CD4-positive, CD25-positive, alpha-beta regulatory T cell (primary cell): ENCODE data around the gene ADAMTS5. TPM values are rescaled to one million over a fixed set of nuclear protein-coding genes. Genes with fewer than 3 reads are reported as not detected.

Experiments used
- ATAC-seq, 2 donors: fragments of 150-1000 bp; cut with Tn5 transposase; one replicate each; pipeline ENCODE4 v1.10.0; 2021; ENCODE audit warnings: low read depth in 2 of 2, moderate number of reproducible peaks in 2 of 2, moderate library complexity in 1 of 2
- DNase-seq, 3 donors: peaks; one replicate each; pipeline versions ENCODE4 v3.0.0 to v3.0.0-alpha.2; 2012 to 2022; ENCODE audit warnings: mixed read lengths in 1 of 3
- H3K27ac ChIP-seq: one replicate; pipeline ENCODE4 v1.7.0; 2013; ENCODE audit warnings: mild to moderate bottlenecking, low read length; ENCODE audit not compliant: insufficient read depth, poor library complexity, severe bottlenecking
- H3K27me3 ChIP-seq: one replicate; pipeline ENCODE4 v1.7.0; 2013; ENCODE audit warnings: low read length; ENCODE audit not compliant: control insufficient read depth, insufficient read depth
- H3K36me3 ChIP-seq: one replicate; pipeline ENCODE4 v1.7.0; 2013; ENCODE audit warnings: mild to moderate bottlenecking, low read length, moderate library complexity; ENCODE audit not compliant: control insufficient read depth, insufficient read depth
- H3K4me1 ChIP-seq: 2 replicates; pipeline ENCODE4 v1.7.0; 2013; ENCODE audit warnings: mild to moderate bottlenecking, low read length; ENCODE audit not compliant: insufficient read depth, control insufficient read depth, poor library complexity, severe bottlenecking
- H3K4me3 ChIP-seq: one replicate; pipeline ENCODE4 v1.7.0; 2013; ENCODE audit warnings: low read depth, mild to moderate bottlenecking, low read length, moderate library complexity
- H3K9me3 ChIP-seq, 2 experiments: 1 replicate in 1 of 2; 2 replicates in 1 of 2; pipeline ENCODE4 v1.7.0; 2013; ENCODE audit warnings: low read length in 2 of 2, mild to moderate bottlenecking in 1 of 2, moderate library complexity in 1 of 2; ENCODE audit not compliant: control insufficient read depth in 2 of 2
- H3K27ac Mint-ChIP-seq, 3 donors: one replicate each; pipeline ENCODE4 v1.8.0; 2020 to 2022; ENCODE audit warnings: mild to moderate bottlenecking in 3 of 3, mixed read lengths in 3 of 3, moderate library complexity in 2 of 3
- H3K27me3 Mint-ChIP-seq: one replicate; pipeline ENCODE4 v1.8.0; 2022; ENCODE audit warnings: mild to moderate bottlenecking, mixed read lengths
- H3K36me3 Mint-ChIP-seq: one replicate; pipeline ENCODE4 v1.8.0; 2020; ENCODE audit warnings: mixed read lengths
- H3K4me1 Mint-ChIP-seq, 4 donors: one replicate each; pipeline ENCODE4 v1.8.0; 2020 to 2022; ENCODE audit warnings: mixed read lengths in 4 of 4, mild to moderate bottlenecking in 1 of 4
- H3K4me3 Mint-ChIP-seq, 4 donors: one replicate each; pipeline ENCODE4 v1.8.0; 2020 to 2022; ENCODE audit warnings: mild to moderate bottlenecking in 4 of 4, mixed read lengths in 4 of 4, moderate library complexity in 3 of 4
- H3K9me3 Mint-ChIP-seq, 7 donors: one replicate each; pipeline ENCODE4 v1.8.0; 2020 to 2022; ENCODE audit warnings: mixed read lengths in 7 of 7, mild to moderate bottlenecking in 3 of 7, moderate library complexity in 2 of 7
- polyA plus RNA-seq, 4 donors: library from polyadenylated mRNA; unstranded; fragments of 300-500 nt; fragmentation: Illumina TruSeq; gene quantifications; one replicate each; pipeline ENCODE4 v1.2.3, GENCODE V29; 2021
- total RNA-seq: library from RNA; stranded (reverse); gene quantifications from one replicate; pipeline ENCODE4 v1.2.3, GENCODE V29; 2022

ADAMTS5 gene
- total and polyA plus RNA-seq, 5 donors from 2014 or later: not detected

DNA sequence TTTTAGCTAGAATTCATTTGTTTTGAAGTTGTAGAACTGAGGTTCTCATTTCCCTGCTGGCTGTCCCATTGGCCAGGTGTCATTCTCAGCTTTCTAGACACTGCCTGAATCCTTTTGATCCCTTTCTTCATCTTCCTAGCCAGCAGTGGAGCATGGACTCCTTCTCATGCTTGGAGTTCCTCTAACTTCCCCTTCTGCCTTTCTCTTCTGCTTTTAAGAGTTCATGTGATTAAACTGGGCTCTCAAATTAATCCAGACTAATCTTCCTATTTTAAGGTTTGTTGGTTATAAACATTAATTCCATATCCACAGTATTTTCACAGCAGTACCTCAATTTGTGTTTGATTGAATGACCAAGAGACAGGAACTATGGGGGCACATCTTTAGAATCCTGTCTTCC is 52.3 kb downstream of the ADAMTS5 start:
- Mint-ChIP-seq H3K36me3 (no peaks in the 10 kb centered on the region), H3K27me3 (peaks cover 5% of the 10 kb centered on the region), H3K4me3 (no peak overlapping the region), H3K4me1 (no peaks in the 10 kb centered on the region), H3K9me3 (peaks cover 0 to 10% (median 4%) of the 10 kb centered on the region in 7 donors), H3K27ac (peak overlapping the region in 1 of 3 donors; percentile 32)
- Histone ChIP-seq H3K36me3 (no peaks in the 10 kb centered on the region), H3K9me3 (no peaks in the 10 kb centered on the region), H3K27ac (no peak overlapping the region), H3K27me3 (no peaks in the 10 kb centered on the region), H3K4me1 (no peaks in the 10 kb centered on the region), H3K4me3 (no peak overlapping the region)
- ATAC-seq (no peak), DNase-seq (no peak)

DNA sequence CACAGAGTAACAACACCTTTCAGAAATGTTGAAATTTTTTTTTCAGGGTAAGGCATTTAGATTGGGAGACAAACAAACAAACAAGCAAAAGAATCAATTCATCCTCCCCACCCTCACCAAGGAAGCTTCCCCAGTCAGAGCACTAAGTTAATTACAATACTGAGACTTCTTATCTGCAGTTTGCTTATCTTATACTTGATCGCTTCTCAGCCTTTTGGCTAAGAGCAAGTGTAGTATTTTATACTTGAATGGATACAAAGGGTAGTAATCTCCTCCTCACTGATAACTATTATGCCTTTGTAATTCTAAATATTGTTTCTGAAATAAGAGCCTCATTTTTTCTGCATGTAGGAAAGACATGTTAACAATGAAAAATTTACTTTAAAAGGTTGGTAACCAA is 54.4 kb downstream of the ADAMTS5 start:
- no peaks in the 10 kb centered on the region for H3K36me3 ChIP-seq
- no peaks in the 10 kb centered on the region for H3K27me3 ChIP-seq
- DNase-seq (no peak), ATAC-seq (no peak)
- no peaks in the 10 kb centered on the region for H3K36me3 Mint-ChIP-seq
- H3K4me1 ChIP-seq: no peaks in the 10 kb centered on the region
- H3K27ac Mint-ChIP-seq: no peak overlapping the region
- H3K4me3 Mint-ChIP-seq: no peak overlapping the region
- peaks cover 5% of the 10 kb centered on the region for H3K27me3 Mint-ChIP-seq
- H3K4me1 Mint-ChIP-seq: no peaks in the 10 kb centered on the region
- no peaks in the 10 kb centered on the region for H3K9me3 ChIP-seq
- peaks cover 0 to 10% (median 4%) of the 10 kb centered on the region in 7 donors for H3K9me3 Mint-ChIP-seq
- H3K27ac ChIP-seq: no peak overlapping the region
- H3K4me3 ChIP-seq: no peak overlapping the region

DNA sequence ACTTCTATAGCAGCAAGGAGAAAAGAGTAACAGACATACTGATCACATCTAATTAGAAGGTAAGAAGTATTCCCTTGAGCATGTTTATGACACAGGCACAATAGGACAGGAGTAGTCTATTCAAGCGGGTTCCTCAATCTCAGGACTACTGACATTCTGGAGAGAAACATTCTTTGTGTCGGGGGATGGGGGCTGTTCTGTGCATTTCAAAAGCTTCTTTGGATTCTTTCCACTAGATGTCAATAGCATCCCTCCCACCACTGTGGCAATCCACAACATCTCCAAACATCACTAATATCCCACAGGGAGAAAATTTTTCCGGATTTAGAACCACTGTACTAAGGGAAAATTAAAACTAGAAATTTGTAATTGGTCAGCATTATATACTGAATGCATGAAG is 56.9 kb downstream of the ADAMTS5 start:
- Histone ChIP-seq H3K27me3 (no peaks in the 10 kb centered on the region), H3K27ac (no peak overlapping the region), H3K4me1 (no peaks in the 10 kb centered on the region), H3K36me3 (no peaks in the 10 kb centered on the region), H3K9me3 (no peaks in the 10 kb centered on the region), H3K4me3 (no peak overlapping the region)
- Mint-ChIP-seq H3K27ac (no peak overlapping the region), H3K4me3 (no peak overlapping the region), H3K36me3 (no peaks in the 10 kb centered on the region), H3K27me3 (peaks cover 5% of the 10 kb centered on the region), H3K9me3 (peaks cover 0 to 10% (median 3%) of the 10 kb centered on the region in 7 donors), H3K4me1 (no peaks in the 10 kb centered on the region)
- ATAC-seq (no peak), DNase-seq (no peak)

DNA sequence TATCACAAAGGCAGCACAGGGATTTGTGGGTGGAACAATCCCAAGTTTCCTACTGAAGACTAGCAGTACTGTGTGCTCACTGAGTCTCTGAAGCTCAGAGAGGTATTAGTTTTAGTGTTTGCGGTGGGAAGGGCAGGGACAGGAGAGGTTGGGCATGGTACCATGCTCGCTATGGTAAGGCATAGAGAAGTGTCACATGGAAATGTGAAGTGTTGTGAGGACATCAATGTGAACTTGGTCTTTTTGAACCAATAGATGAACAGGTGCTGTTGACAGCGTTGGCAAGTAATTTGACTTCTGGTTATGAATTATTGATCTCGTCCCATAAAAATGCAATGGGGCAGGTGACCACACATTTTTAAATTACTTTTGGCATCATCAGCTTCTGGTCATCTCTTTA is 65.9 kb downstream of the ADAMTS5 start:
- ATAC-seq (no peak), DNase-seq (no peak)
- Mint-ChIP-seq H3K36me3 (no peaks in the 10 kb centered on the region), H3K9me3 (peaks cover 0 to 10% (median 1%) of the 10 kb centered on the region in 7 donors), H3K27me3 (no peaks in the 10 kb centered on the region), H3K4me1 (no peaks in the 10 kb centered on the region), H3K4me3 (no peak overlapping the region), H3K27ac (no peak overlapping the region)
- H3K4me3 ChIP-seq: no peak overlapping the region
- no peaks in the 10 kb centered on the region for H3K4me1 ChIP-seq
- no peaks in the 10 kb centered on the region for H3K27me3 ChIP-seq
- no peaks in the 10 kb centered on the region for H3K9me3 ChIP-seq
- H3K27ac ChIP-seq: no peak overlapping the region
- H3K36me3 ChIP-seq: no peaks in the 10 kb centered on the region

DNA sequence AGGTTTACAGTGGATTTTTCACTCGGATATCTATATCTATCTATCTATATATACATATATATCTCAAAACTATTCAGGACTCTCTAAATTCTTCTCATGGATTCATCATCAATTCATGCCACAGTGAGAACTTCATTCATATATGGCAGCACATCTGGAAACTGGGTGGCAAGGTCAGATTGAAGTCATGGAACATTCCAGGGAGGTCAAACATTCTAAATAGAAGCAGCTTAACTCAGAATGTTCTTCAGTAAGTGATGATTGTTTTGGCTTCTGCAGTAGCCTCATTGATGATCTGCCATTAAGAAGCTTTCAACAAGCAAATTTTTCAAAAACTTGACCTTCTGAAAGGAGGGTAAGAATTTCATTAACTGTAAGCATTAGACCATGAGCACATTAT is 74.7 kb downstream of the ADAMTS5 start:
- H3K4me1 ChIP-seq: no peaks in the 10 kb centered on the region
- ATAC-seq (no peak), DNase-seq (no peak)
- H3K9me3 ChIP-seq: no peaks in the 10 kb centered on the region
- no peak overlapping the region for H3K27ac ChIP-seq
- Mint-ChIP-seq H3K27ac (no peak overlapping the region), H3K27me3 (no peaks in the 10 kb centered on the region), H3K4me1 (no peaks in the 10 kb centered on the region), H3K9me3 (peaks cover 0 to 3% (median 0%) of the 10 kb centered on the region in 7 donors), H3K4me3 (no peak overlapping the region), H3K36me3 (no peaks in the 10 kb centered on the region)
- H3K36me3 ChIP-seq: no peaks in the 10 kb centered on the region
- no peaks in the 10 kb centered on the region for H3K27me3 ChIP-seq
- no peak overlapping the region for H3K4me3 ChIP-seq

DNA sequence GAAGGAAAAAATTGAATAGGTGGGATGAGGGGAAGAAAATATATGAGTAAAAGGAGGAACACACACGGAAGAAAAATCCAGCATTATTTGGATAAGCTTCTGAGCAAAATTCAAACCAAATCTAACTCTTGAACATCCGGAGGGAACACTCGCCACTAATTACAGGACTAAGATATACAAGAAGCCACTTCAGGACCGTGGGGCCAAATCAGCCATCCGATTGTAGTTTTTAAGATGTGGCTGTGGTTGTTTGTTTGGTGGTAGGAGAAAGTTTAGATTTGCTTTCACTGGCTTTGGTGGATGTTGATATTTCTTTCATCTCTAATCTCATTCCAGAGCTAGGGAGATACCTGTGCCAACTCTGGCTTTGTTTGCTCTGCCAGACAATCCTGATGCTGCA is 78.0 kb downstream of the ADAMTS5 start:
- H3K4me3 Mint-ChIP-seq: no peak overlapping the region
- H3K36me3 ChIP-seq: no peaks in the 10 kb centered on the region
- no peak overlapping the region for H3K27ac Mint-ChIP-seq
- H3K4me1 Mint-ChIP-seq: no peaks in the 10 kb centered on the region
- H3K27me3 Mint-ChIP-seq: no peaks in the 10 kb centered on the region
- peaks cover 0 to 8% (median 0%) of the 10 kb centered on the region in 7 donors for H3K9me3 Mint-ChIP-seq
- H3K4me3 ChIP-seq: no peak overlapping the region
- no peaks in the 10 kb centered on the region for H3K27me3 ChIP-seq
- ATAC-seq: no peak
- H3K9me3 ChIP-seq: no peaks in the 10 kb centered on the region
- DNase-seq: no peak
- H3K36me3 Mint-ChIP-seq: no peaks in the 10 kb centered on the region
- H3K4me1 ChIP-seq: no peaks in the 10 kb centered on the region
- H3K27ac ChIP-seq: no peak overlapping the region

DNA sequence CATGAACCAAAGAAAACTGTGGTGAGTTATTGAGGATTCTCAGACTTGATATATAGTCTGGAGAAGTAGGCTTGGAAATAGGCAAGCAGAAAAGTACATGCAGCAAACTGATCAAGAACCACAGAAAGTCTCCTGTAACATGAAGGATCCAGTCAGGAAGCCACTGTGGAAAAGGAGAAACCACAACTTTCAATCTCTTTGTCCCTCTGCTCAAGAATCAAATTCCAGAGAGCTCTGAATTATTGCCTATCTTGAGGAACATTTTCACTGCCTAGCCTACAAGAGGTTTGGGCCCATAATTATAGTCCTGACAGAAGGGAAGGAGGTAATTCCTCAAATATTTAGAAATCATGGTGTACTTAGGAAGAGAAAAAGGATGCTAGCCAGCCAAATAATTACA is 78.6 kb downstream of the ADAMTS5 start:
- Mint-ChIP-seq H3K27ac (no peak overlapping the region), H3K36me3 (no peaks in the 10 kb centered on the region)

DNA sequence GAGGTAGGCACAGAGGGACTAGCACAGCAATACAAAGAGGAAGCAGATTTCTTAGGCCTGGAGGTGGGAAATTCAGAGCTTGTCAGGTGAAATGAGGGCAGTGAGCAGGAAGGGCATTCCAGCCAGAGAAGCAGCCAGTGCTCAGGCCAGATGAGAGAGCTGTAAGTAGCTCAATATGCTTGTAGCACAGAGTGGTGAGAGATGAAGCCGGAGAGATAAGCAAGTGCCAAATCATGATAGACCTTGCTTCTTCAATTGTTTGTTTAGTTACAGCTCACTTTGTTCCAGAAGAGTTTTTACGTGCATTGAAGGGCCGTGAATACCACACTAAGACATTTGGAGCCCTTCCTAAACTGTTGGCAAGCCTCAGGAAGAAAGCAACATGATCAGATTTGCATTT is 79.6 kb downstream of the ADAMTS5 start:
- no peaks in the 10 kb centered on the region for H3K4me1 Mint-ChIP-seq
- no peak overlapping the region for H3K27ac Mint-ChIP-seq

More for the DNA sequence above, 78.6 kb downstream of the ADAMTS5 start:
- H3K9me3 ChIP-seq: no peaks in the 10 kb centered on the region
- H3K27me3 ChIP-seq: no peaks in the 10 kb centered on the region
- Mint-ChIP-seq H3K9me3 (peaks cover 0 to 9% (median 0%) of the 10 kb centered on the region in 7 donors), H3K4me1 (no peaks in the 10 kb centered on the region), H3K4me3 (no peak overlapping the region), H3K27me3 (no peaks in the 10 kb centered on the region)
- H3K36me3 ChIP-seq: no peaks in the 10 kb centered on the region
- no peak overlapping the region for H3K4me3 ChIP-seq
- H3K4me1 ChIP-seq: no peaks in the 10 kb centered on the region
- ATAC-seq: no peak
- no peak overlapping the region for H3K27ac ChIP-seq
- no peak for DNase-seq

More for the DNA sequence above, 79.6 kb downstream of the ADAMTS5 start:
- Histone ChIP-seq H3K27me3 (no peaks in the 10 kb centered on the region), H3K4me3 (no peak overlapping the region), H3K4me1 (no peaks in the 10 kb centered on the region), H3K9me3 (no peaks in the 10 kb centered on the region), H3K27ac (no peak overlapping the region), H3K36me3 (no peaks in the 10 kb centered on the region)
- no peak for DNase-seq
- no peaks in the 10 kb centered on the region for H3K27me3 Mint-ChIP-seq
- no peaks in the 10 kb centered on the region for H3K36me3 Mint-ChIP-seq
- H3K9me3 Mint-ChIP-seq: peaks cover 0 to 9% (median 0%) of the 10 kb centered on the region in 7 donors
- no peak overlapping the region for H3K4me3 Mint-ChIP-seq
- no peak for ATAC-seq
